Liver (tissue), 9 donors: Measurements from ENCODE around the gene UBE2S. TPM values are rescaled to one million over a fixed set of nuclear protein-coding genes. Genes with fewer than 3 reads are reported as not detected.
A peak's percentile ranks its signal among the peaks of the same experiment; 100 is the strongest.

Source experiments
- DNase-seq: peaks from one replicate; pipeline ENCODE4 v3.0.0-alpha.2; 2017; ENCODE audit warnings: low spot score
- H3K27ac ChIP-seq, 2 donors: one replicate each; pipeline ENCODE4 v1.7.0; 2013; ENCODE audit warnings: inconsistent platforms in 2 of 2, low read length in 2 of 2, control low read depth in 1 of 2, low read depth in 1 of 2, mild to moderate bottlenecking in 1 of 2
- H3K27me3 ChIP-seq, 4 donors: one replicate each; pipeline versions ENCODE4 v1.6.1 to v1.7.0; 2013; ENCODE audit warnings: low read length in 3 of 4, inconsistent platforms in 1 of 4, mild to moderate bottlenecking in 1 of 4, moderate library complexity in 1 of 4; ENCODE audit not compliant: control insufficient read depth in 4 of 4, insufficient read depth in 4 of 4
- H3K36me3 ChIP-seq, 4 donors: one replicate each; pipeline versions ENCODE4 v1.6.1 to v1.7.0; 2013; ENCODE audit warnings: low read length in 3 of 4, mild to moderate bottlenecking in 3 of 4, low read depth in 1 of 4, moderate library complexity in 1 of 4; ENCODE audit not compliant: control insufficient read depth in 4 of 4, insufficient read depth in 3 of 4
- H3K4me1 ChIP-seq, 4 donors: one replicate each; pipeline versions ENCODE4 v1.6.1 to v1.7.0; 2013; ENCODE audit warnings: low read length in 3 of 4, mild to moderate bottlenecking in 3 of 4, moderate library complexity in 1 of 4; ENCODE audit not compliant: control insufficient read depth in 4 of 4, insufficient read depth in 4 of 4
- H3K4me3 ChIP-seq, 3 donors: one replicate each; pipeline versions ENCODE4 v1.6.1 to v1.7.0; 2013; ENCODE audit warnings: low read length in 3 of 3, control low read depth in 1 of 3, low read depth in 1 of 3, mild to moderate bottlenecking in 1 of 3
- H3K9ac ChIP-seq, 2 donors: one replicate each; pipeline ENCODE4 v1.7.0; 2013; ENCODE audit warnings: low read length in 2 of 2, mild to moderate bottlenecking in 2 of 2, moderate library complexity in 2 of 2, control low read depth in 1 of 2, low read depth in 1 of 2
- H3K9me3 ChIP-seq, 4 donors: one replicate each; pipeline versions ENCODE4 v1.6.1 to v1.7.0; 2013; ENCODE audit warnings: low read length in 3 of 4; ENCODE audit not compliant: control insufficient read depth in 4 of 4
- CTCF ChIP-seq: fragments of 150-350 bp; IDR thresholded peaks from 2 replicates; pipeline ENCODE4 v1.5.1; 2017; ENCODE audit warnings: improper control_type of control experiment, low read depth, low read length; ENCODE audit not compliant: missing input control
- EGR1 ChIP-seq, 2 donors: IDR thresholded peaks; 2 replicates each; pipeline ENCODE4 v1.6.1; 2016 to 2018; ENCODE audit warnings: antibody characterized with exemption in 2 of 2, low read depth in 2 of 2
- FOXA1 ChIP-seq: IDR thresholded peaks from 2 replicates; pipeline ENCODE4 v1.6.1; 2016; ENCODE audit warnings: antibody characterized with exemption
- FOXA2 ChIP-seq: IDR thresholded peaks from 2 replicates; pipeline ENCODE4 v1.6.1; 2016; ENCODE audit warnings: antibody characterized with exemption
- GABPA ChIP-seq, 2 donors: IDR thresholded peaks in 1 of 2; conservative IDR thresholded peaks in 1 of 2; 2 replicates each; pipeline ENCODE4 v1.6.1; 2016; ENCODE audit warnings: antibody characterized with exemption in 2 of 2, mild to moderate bottlenecking in 1 of 2, moderate library complexity in 1 of 2
- HNF4A ChIP-seq, 2 donors: conservative IDR thresholded peaks; 2 replicates each; pipeline ENCODE4 v1.6.1; 2016; ENCODE audit warnings: antibody characterized with exemption in 2 of 2, mild to moderate bottlenecking in 2 of 2
- HNF4G ChIP-seq: IDR thresholded peaks from 2 replicates; pipeline ENCODE4 v1.6.1; 2016; ENCODE audit warnings: antibody characterized with exemption
- JUND ChIP-seq, 2 donors: IDR thresholded peaks; 2 replicates each; pipeline ENCODE4 v1.6.1; 2016; ENCODE audit warnings: antibody characterized with exemption in 2 of 2
- MAX ChIP-seq: IDR thresholded peaks from 2 replicates; pipeline ENCODE4 v1.6.1; 2016; ENCODE audit warnings: antibody characterized with exemption
- NR2F2 ChIP-seq: IDR thresholded peaks from 2 replicates; pipeline ENCODE4 v1.6.1; 2016; ENCODE audit warnings: antibody characterized with exemption
- RAD21 ChIP-seq, 2 donors: IDR thresholded peaks; 2 replicates each; pipeline ENCODE4 v1.6.1; 2016; ENCODE audit warnings: antibody characterized with exemption in 2 of 2, mild to moderate bottlenecking in 2 of 2
- RXRA ChIP-seq, 2 donors: IDR thresholded peaks; 2 replicates each; pipeline ENCODE4 v1.6.1; 2017 to 2018; ENCODE audit warnings: antibody characterized with exemption in 2 of 2, mild to moderate bottlenecking in 1 of 2
- SP1 ChIP-seq: IDR thresholded peaks from 2 replicates; pipeline ENCODE4 v1.6.1; 2018; ENCODE audit warnings: antibody characterized with exemption, mild to moderate bottlenecking
- TAF1 ChIP-seq: conservative IDR thresholded peaks from 2 replicates; pipeline ENCODE4 v1.6.1; 2016; ENCODE audit warnings: antibody characterized with exemption, mild to moderate bottlenecking
- YY1 ChIP-seq: IDR thresholded peaks from 2 replicates; pipeline ENCODE4 v1.6.1; 2016; ENCODE audit warnings: antibody characterized with exemption, mild to moderate bottlenecking
- ZBTB33 ChIP-seq: IDR thresholded peaks from 2 replicates; pipeline ENCODE4 v1.6.1; 2016; ENCODE audit warnings: antibody characterized with exemption
- WGBS: extraction: QIAGEN DNeasy Blood & Tissue Kit; methylation state at CpG from one replicate; pipeline ENCODE4 v1.1.7; 2013; 5-methylcytosine and 5-hydroxymethylcytosine counted together
- polyA plus RNA-seq, 2 donors: library from polyadenylated mRNA; stranded (reverse) in 1 of 2; unstranded in 1 of 2; fragments of 200-250 nt in 1 of 2; fragments of >200 nt in 1 of 2; fragmentation: Nextera tagmentation in 1 of 2; extraction: Ambion mirVana in 1 of 2; gene quantifications; one replicate each; pipeline versions ENCODE4 v1.2.1 to v1.2.3, GENCODE V29; 2013 to 2015
- total RNA-seq, 2 donors: library from RNA; depleted of rRNA; stranded (reverse); fragments of >200 nt; gene quantifications; one replicate each; pipeline ENCODE4 v1.2.3, GENCODE V29; 2014
- TF ChIP-seq, protein P1 (sequence below): IDR thresholded peaks from 2 replicates; pipeline ENCODE4 v1.6.1; 2016; ENCODE audit warnings: antibody characterized with exemption, mild to moderate bottlenecking
- TF ChIP-seq, protein P2 (sequence below): IDR thresholded peaks from 2 replicates; pipeline ENCODE4 v1.6.1; 2016; ENCODE audit warnings: antibody characterized with exemption
- donor health status: healthy.
- donor health status: healthy.
- donor health status: healthy.
- donor health status: healthy.
- donor health status: healthy.

Gene UBE2S
- total and polyA plus RNA-seq, 4 donors, result 5.2 to 95.2 (median 6.8) TPM

GRCh38 chr19:55440411-55441105 lies 33.0 kb upstream of the UBE2S start:
- DNase-seq, result peak; percentile 69
- peaks cover 11 to 21% (median 14%) of the 10 kb centered on the region in 4 donors for H3K27me3 ChIP-seq
- H3K36me3 ChIP-seq, result no peaks in the 10 kb centered on the region
- peaks cover 0 to 3% (median 1%) of the 10 kb centered on the region in 4 donors for H3K4me1 ChIP-seq
- TF ChIP-seq EGR1 (IDR thresholded peaks at IDR 0.05; ENCODE audit: low read depth in 2 of 2), result no peak
- TF ChIP-seq HNF4A (conservative IDR thresholded peaks at IDR 0.05), result no peak
- no peak for TF ChIP-seq SP1
- no peak for TF ChIP-seq TAF1
- no peak overlapping the region for H3K9ac ChIP-seq
- H3K9me3 ChIP-seq, result peaks cover 0 to 2% (median 1%) of the 10 kb centered on the region in 4 donors
- 14% methylated on average over 39 of the region's 39 CpGs for WGBS
- no peak overlapping the region for H3K4me3 ChIP-seq
- H3K27ac ChIP-seq, result no peak overlapping the region

DNA sequence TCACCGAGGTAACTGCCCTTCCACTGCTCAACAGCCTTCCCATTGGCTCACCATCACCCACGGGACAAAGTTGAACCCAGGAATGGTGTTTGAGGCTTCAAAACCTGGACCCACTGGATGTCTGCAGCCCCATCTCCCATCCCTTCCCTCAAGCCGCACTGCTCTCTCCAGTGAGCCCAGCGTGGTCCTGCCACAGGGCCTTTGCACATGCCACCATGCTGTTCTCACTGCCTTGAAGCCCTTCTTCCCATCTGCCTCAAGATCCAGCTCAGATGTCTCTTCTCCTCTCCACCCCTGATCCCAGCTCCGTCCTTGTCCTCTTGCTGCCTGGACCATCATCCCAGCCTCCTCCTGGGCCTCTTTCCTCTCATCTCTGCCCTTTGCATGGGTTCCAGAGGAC lies 31.5 kb upstream of the UBE2S start:
- Histone ChIP-seq H3K27me3 (peaks cover 6 to 19% (median 11%) of the 10 kb centered on the region in 4 donors), H3K4me1 (peaks cover 0 to 3% (median 1%) of the 10 kb centered on the region in 4 donors), H3K9me3 (peaks cover 0 to 2% (median 1%) of the 10 kb centered on the region in 4 donors), H3K27ac (no peak overlapping the region), H3K36me3 (no peaks in the 10 kb centered on the region), H3K4me3 (no peak overlapping the region), H3K9ac (no peak overlapping the region)
- peak; percentile 29 for DNase-seq
- 66% methylated on average over 5 of the region's 5 CpGs for WGBS
- no peak for TF ChIP-seq JUND (IDR thresholded peaks at IDR 0.05)
- no peak for TF ChIP-seq GABPA (IDR thresholded peaks at IDR 0.05 in 1 of 2, conservative IDR thresholded peaks at IDR 0.05 in 1 of 2)
- TF ChIP-seq TAF1, result no peak
- TF ChIP-seq, protein P1, sequence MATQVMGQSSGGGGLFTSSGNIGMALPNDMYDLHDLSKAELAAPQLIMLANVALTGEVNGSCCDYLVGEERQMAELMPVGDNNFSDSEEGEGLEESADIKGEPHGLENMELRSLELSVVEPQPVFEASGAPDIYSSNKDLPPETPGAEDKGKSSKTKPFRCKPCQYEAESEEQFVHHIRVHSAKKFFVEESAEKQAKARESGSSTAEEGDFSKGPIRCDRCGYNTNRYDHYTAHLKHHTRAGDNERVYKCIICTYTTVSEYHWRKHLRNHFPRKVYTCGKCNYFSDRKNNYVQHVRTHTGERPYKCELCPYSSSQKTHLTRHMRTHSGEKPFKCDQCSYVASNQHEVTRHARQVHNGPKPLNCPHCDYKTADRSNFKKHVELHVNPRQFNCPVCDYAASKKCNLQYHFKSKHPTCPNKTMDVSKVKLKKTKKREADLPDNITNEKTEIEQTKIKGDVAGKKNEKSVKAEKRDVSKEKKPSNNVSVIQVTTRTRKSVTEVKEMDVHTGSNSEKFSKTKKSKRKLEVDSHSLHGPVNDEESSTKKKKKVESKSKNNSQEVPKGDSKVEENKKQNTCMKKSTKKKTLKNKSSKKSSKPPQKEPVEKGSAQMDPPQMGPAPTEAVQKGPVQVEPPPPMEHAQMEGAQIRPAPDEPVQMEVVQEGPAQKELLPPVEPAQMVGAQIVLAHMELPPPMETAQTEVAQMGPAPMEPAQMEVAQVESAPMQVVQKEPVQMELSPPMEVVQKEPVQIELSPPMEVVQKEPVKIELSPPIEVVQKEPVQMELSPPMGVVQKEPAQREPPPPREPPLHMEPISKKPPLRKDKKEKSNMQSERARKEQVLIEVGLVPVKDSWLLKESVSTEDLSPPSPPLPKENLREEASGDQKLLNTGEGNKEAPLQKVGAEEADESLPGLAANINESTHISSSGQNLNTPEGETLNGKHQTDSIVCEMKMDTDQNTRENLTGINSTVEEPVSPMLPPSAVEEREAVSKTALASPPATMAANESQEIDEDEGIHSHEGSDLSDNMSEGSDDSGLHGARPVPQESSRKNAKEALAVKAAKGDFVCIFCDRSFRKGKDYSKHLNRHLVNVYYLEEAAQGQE, result no peak
- no peak for TF ChIP-seq HNF4G
- no peak for TF ChIP-seq SP1
- no peak for TF ChIP-seq RXRA (IDR thresholded peaks at IDR 0.05)
- no peak for TF ChIP-seq EGR1 (IDR thresholded peaks at IDR 0.05; ENCODE audit: low read depth in 2 of 2)
- TF ChIP-seq HNF4A (conservative IDR thresholded peaks at IDR 0.05), result no peak
- no peak for TF ChIP-seq NR2F2
- TF ChIP-seq FOXA1, result no peak
- TF ChIP-seq FOXA2, result no peak
- TF ChIP-seq YY1, result no peak
- TF ChIP-seq, protein P2, sequence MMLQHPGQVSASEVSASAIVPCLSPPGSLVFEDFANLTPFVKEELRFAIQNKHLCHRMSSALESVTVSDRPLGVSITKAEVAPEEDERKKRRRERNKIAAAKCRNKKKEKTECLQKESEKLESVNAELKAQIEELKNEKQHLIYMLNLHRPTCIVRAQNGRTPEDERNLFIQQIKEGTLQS, result no peak
- no peak for TF ChIP-seq CTCF
- no peak for TF ChIP-seq RAD21 (IDR thresholded peaks at IDR 0.05)
- no peak for TF ChIP-seq MAX
- TF ChIP-seq ZBTB33, result no peak
